GM18867 (cell line): ENCODE results near the gene SMARCD1.
"Not testable (repeated sequence)": the region's sequence is repeated elsewhere in the genome, so short reads cannot be mapped to it uniquely, and the experiment has no call there.

ENCODE experiments used
- ATAC-seq: cut with Tn5 transposase; IDR thresholded peaks from one replicate; pipeline ENCODE4 v1.9.1; 2021; ENCODE audit warnings: mild to moderate bottlenecking, moderate library complexity; ENCODE audit not compliant: unreplicated experiment

The SMARCD1 gene

GRCh38 chr12:50075808-50076170, 9.4 kb upstream of the SMARCD1 start:
- ATAC-seq = no peak

DNA sequence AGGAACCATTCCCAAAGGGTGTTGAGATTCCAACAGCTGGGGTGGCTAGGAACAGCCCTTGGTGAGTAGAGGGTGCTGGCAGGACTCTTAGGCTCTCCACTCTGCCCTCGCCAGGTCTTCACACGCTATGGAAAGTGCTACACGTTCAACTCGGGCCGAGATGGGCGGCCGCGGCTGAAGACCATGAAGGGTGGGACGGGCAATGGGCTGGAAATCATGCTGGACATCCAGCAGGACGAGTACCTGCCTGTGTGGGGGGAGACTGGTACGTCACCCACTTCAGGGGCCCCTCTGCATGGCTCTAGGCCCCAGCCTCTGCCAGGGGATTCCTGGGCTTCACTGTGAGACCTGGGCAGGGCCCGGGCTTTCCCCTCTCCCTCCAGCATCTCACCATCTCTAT, 8.0 kb upstream of the SMARCD1 start:
- ATAC-seq = no peak

DNA sequence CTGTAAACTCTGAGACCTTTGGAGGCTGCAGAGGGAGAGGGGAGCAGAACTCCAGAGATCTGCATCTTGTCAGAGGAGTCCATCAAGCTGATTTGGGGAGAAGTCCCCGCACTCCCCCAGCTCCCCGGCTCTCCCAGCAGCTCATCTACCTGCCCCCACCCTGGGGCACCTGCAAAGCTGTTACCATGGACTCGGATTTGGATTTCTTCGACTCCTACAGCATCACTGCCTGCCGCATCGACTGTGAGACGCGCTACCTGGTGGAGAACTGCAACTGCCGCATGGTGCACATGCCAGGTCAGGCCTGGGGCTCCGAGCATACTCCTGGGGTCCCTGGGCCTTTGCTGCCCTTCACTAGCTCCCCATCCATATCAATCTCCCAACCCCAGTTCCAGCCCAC, 6.9 kb upstream of the SMARCD1 start:
- ATAC-seq = no peak

DNA sequence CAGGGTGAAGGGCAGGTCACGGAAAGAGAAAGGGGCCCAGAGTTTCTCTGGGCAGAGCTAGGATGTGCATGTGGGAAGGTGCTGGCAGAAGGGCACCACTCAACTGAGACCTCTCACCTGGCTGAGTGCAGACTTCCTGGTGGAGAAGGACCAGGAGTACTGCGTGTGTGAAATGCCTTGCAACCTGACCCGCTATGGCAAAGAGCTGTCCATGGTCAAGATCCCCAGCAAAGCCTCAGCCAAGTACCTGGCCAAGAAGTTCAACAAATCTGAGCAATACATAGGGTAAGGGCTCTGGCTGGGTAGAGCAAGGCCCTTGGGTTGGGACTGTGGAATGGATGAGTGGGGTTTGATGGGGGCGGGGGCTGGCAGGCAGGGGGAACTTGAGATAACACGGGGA, 5.4 kb upstream of the SMARCD1 start:
- ATAC-seq = no peak

GRCh38 chr12:50081096-50081808, 3.9 kb upstream of the SMARCD1 start:
- ATAC-seq = no peak

GRCh38 chr12:50082644-50083043, 2.5 kb upstream of the SMARCD1 start:
- ATAC-seq = no peak

GRCh38 chr12:50083301-50083700, 1.8 kb upstream of the SMARCD1 start:
- ATAC-seq = no peak

DNA sequence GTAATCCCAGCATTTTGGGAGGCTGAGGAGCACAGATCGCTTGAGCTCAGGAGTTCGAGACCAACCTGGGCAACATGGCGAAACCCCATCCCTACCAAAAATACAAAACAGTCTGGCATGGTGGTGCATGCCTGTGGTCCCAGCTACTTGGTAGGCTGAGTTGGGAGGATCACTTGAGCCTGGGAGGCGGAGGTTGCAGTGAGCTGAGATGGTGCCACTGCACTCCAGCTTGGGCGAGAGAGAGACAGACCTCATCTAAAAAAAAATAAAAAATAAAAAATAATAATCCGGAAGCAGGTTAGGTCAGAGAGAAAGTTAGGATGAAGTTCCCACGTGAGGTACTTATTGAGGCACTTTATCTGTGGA, 750 bp upstream of the SMARCD1 start:
- not testable (repeated sequence) for ATAC-seq

DNA sequence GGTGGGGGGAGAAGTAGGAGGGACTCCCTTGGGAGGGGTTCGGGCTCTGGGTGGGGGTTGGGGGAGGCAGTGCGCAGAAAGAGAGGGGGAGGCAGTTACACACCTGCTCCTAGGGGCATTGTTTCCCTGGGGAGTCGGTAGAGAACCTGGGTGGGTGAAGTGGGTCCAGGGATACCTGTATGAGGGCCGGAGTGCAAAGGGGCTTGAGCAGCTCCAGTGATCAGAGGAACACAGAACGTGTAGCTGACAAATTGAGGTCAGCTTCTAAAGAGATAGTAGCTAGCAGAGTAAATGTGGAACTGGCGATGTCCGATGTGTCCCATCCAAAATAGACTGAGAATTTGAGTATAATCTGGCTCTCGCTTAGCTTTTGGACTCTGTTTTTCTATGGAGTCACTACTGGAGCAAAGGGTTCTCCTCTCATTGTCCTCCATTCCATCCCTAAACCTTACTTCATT, 502 bp downstream of the SMARCD1 start:
- peak; percentile 9 for ATAC-seq

DNA sequence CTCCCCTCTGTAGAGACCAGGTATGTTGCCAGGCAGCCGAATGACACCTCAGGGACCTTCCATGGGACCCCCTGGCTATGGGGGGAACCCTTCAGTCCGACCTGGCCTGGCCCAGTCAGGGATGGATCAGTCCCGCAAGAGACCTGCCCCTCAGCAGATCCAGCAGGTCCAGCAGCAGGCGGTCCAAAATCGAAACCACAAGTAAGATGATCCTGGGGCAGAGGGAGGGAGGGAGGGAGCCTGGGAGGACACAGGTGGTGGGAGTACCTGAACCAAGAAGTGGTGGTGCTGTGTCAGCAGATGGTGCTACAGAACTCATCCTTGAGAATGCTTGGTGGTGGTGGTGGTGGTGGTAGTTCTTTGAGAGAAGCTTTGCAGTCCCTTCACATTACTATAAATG, 1.0 kb downstream of the SMARCD1 start:
- no peak for ATAC-seq

DNA sequence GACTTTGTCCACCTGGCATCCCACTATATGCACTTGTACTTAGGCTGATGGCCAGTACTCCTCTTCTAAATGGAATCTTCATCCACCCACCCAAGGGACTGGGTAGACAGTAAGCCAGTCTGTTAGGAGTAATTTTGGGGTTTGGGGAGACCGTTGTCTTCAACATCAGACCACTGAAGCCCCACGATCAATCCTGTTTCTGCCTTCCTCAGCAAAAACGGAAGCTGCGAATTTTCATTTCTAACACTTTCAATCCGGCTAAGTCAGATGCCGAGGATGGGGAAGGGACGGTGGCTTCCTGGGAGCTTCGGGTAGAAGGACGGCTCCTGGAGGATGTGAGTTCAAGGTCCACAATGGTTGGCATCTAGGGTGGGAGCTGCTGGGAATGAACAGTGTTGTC, 2.0 kb downstream of the SMARCD1 start:
- ATAC-seq = no peak

GRCh38 chr12:50087995-50088394, 2.9 kb downstream of the SMARCD1 start:
- ATAC-seq = no peak

DNA sequence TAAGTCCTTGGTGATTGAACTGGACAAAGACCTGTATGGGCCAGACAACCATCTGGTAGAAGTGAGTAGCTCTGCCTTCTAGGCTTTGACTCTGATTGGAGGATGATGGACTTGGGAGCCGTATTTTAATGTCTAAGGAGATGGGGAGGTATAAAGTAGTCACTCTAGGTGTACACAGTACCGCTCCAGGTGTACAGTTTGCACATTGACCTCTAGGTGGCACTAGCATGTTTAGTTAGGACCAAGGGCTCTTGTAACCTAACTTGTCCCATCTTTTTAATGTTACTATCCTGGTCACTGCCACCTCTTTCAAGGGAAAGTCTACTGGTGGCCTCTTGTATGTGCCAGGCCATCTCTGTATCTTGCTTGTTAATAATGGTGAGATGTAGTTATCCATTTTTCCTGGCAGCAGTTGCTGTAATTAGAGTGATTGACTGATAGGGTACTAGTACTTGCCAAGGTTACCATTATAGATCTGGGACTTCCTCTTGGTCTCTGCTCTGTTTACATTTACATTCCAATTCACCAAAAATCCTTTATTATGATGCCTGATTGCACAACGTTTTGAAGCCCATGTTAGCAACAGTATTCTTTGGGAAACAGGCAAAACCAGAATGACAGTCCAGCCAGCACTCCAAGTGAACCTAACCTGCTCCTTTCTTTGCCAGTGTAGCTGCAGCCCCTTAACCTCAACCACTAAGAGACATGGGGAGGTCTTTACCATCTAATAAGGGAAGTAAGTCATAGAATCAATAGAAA, 3.6 kb downstream of the SMARCD1 start:
- ATAC-seq = no peak

DNA sequence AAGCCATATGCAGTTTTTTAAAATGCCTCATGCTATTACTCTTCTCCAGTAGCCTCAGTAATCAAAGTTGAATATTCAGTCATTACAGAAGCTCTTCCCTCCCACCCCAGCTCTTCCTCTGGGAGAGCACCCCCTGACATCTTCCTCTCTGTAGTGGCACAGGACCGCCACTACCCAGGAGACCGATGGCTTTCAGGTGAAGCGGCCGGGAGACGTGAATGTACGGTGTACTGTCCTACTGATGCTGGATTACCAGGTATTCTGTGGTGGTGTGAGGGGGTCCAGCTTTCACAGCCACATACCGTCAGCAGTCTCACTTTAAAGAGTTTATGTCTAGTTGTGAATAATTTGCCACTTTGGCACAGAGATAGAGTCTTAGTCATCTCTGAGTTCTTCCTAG, 4.6 kb downstream of the SMARCD1 start:
- ATAC-seq = no peak

- ATAC-seq = no peak
Measured at GRCh38 chr12:50090391-50090790, 5.2 kb downstream of the SMARCD1 start.

GRCh38 chr12:50097952-50098351, 12.8 kb downstream of the SMARCD1 start:
- no peak for ATAC-seq

DNA sequence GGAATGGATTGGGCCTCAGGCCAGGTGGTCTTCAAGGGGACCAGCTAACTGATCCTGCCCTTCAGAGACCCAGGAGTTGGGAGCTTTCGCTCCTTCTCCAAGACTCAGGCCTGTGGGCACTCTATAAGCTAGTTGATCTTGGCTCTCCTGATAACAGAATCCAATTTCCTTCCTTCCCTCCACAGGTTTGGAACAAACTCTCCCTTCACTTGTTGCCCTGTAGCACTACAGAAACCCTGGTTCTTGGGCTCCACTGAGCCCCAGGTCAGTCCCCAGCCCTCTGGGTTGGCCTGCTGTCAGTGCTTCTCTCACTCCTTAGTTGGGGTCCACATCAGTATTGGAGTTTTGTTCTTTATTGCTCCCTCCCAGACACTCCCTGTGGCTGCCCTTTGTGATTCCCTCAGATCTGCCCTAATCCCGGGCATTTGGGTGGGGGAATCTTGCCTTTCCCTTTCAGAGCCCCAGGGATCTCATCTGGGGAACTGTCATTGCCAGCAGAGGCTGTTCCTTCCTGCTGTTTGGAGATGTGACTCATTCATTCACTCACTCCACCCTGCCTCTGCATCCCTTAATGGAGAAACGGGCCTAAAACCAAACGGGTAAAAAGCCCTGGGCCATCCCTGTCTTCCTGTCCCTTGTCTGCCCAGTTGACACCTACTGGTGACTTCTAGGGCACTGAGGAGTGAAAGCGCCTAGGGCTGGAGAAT, 14.3 kb downstream of the SMARCD1 start:
- ATAC-seq = no peak

DNA sequence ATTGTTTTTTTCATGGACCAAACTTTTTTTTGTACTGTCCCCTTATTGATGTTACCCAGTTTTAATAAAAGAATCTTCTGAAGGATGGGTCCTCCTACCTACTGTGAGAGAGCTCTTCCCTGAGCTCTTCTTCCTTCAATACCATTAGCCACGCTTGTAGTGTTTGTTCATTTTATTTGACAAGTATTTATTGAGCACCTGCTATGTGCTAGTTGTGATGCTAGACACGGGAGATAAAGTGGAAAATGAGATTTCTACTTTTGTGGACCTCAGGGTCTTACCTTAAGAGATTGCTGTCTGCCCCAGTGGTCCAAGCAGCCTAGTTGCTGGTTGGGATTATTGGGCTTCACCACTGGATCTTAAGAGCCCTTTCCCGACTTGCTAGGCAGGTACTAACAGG, 15.4 kb downstream of the SMARCD1 start:
- no peak for ATAC-seq

DNA sequence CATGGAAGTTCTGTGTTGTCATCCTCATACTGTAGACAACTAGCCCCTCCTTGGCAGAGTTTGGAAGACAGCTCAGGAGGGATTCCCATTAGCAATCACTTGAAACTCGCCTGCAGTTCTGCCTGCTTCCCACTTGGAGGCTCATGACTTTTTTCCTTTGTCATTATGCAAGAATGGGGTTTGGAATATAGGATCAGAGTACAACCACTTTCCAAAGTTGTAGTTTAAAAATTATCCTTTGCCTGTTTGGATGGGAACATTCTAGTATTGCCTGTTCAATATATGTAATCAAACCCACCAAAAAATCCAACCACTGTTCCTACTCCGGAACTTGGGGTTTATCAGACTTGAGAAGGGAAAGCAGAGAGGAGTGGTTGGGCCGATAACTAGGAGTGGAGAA, 16.5 kb downstream of the SMARCD1 start:
- no peak for ATAC-seq

DNA sequence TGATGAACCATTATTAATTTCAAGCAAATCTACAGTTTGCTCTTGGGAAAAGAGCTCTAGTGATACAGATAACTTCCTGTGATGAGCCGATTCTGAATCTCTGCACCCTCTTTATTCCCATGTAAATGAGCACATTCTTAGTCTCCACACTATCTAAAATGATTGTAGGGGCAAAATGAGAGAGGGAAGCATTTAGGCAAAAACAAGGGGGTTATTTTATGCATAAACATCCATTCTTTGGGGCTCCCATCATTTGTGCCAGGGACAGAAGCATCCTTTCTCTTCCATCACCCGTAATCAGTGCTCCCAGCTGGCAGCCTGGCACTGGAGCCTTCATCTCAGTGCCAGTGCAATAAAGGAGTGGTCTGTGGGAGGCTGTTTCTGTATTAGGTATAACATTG, 17.0 kb downstream of the SMARCD1 start:
- no peak for ATAC-seq

DNA sequence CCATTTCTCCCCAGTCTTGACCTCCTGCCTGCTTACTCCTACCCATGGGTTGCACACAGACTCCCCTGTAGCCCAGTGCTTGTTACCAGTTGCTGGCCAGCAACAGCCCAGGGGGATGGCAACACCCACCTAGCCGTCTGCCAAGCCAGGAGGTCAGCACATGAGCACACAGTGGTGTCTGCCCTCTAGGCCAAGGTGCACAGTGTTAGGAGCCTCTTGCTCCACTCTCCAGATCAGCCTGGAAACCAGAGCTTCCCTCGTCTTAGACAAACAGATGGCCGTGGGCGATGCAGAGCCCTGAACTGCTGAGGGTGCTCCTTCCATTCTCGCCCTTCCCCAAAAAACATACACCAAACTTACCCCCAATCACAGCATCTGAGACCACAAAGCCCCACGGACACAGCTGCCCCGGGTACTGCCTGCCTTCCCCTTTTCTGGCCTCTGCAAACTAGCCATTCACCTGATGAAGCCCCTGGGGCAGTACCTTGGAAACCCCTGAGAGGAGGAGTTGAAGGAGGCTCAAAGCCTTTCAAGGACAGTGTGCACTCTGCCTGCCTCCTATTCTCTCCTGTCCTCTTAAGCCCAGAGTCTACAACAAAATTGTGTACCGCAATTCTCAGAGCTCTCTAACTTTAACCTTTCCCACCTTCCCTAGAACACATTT, 17.6 kb downstream of the SMARCD1 start:
- no peak for ATAC-seq
